ENCODE results near the gene MEIS2. TPM values are rescaled to one million over a fixed set of nuclear protein-coding genes. Genes with fewer than 3 reads are reported as not detected.

The MEIS2 gene
- total RNA-seq, 1 donor from 2014 or later, result 6.6 TPM

DNA sequence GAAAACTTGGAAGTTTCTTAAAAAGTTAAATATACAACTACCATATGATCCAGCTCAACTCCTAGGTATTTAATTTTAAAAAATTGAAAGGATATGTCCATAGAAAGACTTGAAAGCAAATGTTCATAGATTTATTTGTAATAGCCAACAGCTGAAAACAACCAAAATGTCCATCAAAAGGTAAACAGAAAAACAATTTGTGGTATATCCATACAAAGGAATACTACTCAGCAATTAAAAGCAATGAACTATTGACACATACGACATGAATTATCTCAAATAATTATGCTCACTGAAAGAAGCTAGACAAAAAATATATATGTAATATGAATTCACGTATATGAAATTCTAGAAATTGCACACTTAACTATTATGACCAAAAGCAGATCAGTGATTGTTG, 249.5 kb downstream of the MEIS2 start:
- no peak for FAIRE-seq
- Histone ChIP-seq H3K27me3 (ENCODE audit: control insufficient read depth, insufficient read depth, low read length) (no peaks in the 10 kb centered on the region), H3K36me3 (ENCODE audit: control insufficient read depth, insufficient read depth, low read length) (no peaks in the 10 kb centered on the region), H3K4me3 (ENCODE audit: low read depth, low read length) (no peak overlapping the region)
- no peak for DNase-seq (ENCODE audit: low read depth)
- TF ChIP-seq, protein P1, sequence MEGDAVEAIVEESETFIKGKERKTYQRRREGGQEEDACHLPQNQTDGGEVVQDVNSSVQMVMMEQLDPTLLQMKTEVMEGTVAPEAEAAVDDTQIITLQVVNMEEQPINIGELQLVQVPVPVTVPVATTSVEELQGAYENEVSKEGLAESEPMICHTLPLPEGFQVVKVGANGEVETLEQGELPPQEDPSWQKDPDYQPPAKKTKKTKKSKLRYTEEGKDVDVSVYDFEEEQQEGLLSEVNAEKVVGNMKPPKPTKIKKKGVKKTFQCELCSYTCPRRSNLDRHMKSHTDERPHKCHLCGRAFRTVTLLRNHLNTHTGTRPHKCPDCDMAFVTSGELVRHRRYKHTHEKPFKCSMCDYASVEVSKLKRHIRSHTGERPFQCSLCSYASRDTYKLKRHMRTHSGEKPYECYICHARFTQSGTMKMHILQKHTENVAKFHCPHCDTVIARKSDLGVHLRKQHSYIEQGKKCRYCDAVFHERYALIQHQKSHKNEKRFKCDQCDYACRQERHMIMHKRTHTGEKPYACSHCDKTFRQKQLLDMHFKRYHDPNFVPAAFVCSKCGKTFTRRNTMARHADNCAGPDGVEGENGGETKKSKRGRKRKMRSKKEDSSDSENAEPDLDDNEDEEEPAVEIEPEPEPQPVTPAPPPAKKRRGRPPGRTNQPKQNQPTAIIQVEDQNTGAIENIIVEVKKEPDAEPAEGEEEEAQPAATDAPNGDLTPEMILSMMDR (IDR thresholded peaks at IDR 0.05; ENCODE audit: insufficient read depth, low read length, severe bottlenecking), result no peak

DNA sequence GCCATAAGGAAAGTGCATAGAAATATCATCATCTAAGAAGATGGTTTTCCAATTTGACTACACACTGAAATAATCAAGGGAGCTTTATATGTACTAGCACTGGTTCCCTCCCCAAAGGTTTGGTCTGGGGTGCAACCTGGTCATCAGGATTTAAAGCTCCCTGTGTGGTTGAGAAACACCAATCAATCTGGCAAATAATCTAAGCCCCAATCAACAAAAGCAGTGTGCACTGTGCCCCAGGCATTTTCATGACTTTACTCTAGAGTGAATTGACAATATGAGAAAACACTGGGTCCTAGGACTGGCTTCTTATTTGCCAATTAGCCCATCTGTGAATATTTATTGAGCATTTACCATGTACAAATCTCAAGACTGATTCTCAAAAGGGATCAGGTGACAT, 255.1 kb downstream of the MEIS2 start:
- Histone ChIP-seq H3K27me3 (ENCODE audit: control insufficient read depth, insufficient read depth, low read length) (peaks cover 4% of the 10 kb centered on the region), H3K36me3 (ENCODE audit: control insufficient read depth, insufficient read depth, low read length) (no peaks in the 10 kb centered on the region), H3K4me3 (ENCODE audit: low read depth, low read length) (no peak overlapping the region)
- DNase-seq (ENCODE audit: low read depth) (no peak), FAIRE-seq (no peak)
- TF ChIP-seq, protein P1 (IDR thresholded peaks at IDR 0.05; ENCODE audit: insufficient read depth, low read length, severe bottlenecking), result no peak

DNA sequence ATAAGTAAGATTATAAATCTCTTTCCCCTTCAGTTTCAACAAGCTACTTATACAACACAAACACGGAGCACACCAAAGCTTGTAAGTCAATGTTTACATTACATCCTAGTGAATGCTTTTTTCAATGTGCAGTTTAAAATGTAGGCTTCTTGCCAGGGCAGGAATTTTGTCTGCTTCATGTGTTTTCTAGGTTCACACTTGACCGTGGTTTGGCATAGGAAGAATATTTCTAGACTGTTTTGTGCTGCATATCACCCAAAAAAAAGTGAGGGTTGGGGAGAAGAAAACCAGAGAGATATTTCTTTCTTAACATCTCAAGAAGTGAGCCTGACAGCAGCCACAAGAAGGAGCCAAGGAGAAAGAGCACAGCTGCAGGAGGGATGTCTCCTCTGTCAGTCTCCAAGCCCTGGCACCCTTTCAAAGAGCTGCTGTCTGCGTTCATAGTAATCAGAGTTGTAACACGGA, 255.8 kb downstream of the MEIS2 start:
- Histone ChIP-seq H3K36me3 (ENCODE audit: control insufficient read depth, insufficient read depth, low read length) (no peaks in the 10 kb centered on the region), H3K4me3 (ENCODE audit: low read depth, low read length) (no peak overlapping the region), H3K27me3 (ENCODE audit: control insufficient read depth, insufficient read depth, low read length) (peaks cover 4% of the 10 kb centered on the region)
- TF ChIP-seq, protein P1 (IDR thresholded peaks at IDR 0.05; ENCODE audit: insufficient read depth, low read length, severe bottlenecking), result no peak
- FAIRE-seq (no peak), DNase-seq (ENCODE audit: low read depth) (no peak)

DNA sequence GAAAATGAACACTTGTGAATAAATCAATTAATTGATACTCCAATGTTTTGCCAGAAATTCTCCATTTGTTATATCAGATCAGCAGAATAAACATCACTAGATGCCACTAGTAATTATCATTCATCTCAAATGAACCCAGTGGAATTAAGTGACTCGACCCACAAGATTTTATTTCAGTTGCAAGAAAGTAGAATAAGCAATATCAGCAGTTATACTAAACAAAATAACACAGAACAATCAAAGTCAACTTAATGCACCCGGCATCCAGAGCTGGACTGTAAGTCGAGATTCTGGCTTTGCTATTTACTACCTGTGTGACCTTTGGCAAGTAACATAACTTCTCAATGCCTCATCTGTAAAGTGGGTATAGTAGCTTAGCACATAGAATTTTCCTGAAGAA, 256.5 kb downstream of the MEIS2 start:
- no peak overlapping the region for H3K4me3 ChIP-seq (ENCODE audit: low read depth, low read length)
- FAIRE-seq (no peak), DNase-seq (ENCODE audit: low read depth) (no peak)
- H3K27me3 ChIP-seq (ENCODE audit: control insufficient read depth, insufficient read depth, low read length), result peaks cover 4% of the 10 kb centered on the region
- TF ChIP-seq, protein P1 (IDR thresholded peaks at IDR 0.05; ENCODE audit: insufficient read depth, low read length, severe bottlenecking), result no peak
- H3K36me3 ChIP-seq (ENCODE audit: control insufficient read depth, insufficient read depth, low read length), result no peaks in the 10 kb centered on the region

DNA sequence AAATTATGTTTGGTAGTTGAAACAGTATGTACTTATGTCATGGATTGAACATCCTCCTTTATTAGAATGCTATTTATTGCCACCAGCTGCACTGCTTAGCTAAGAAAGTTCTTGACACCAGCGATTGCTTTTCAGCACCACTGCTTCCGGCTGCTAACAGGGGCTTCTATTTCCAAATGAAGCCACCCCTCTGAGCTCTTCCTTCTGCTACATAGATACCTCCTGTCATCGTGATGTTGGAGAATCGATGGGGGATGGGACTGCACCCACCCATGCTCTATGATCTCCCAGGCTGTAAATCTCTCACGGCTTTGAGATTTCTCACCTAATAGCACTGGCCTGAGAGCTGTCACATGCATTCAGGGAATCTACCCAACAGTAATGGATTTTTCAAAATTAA, 259.2 kb downstream of the MEIS2 start:
- Histone ChIP-seq H3K4me3 (ENCODE audit: low read depth, low read length) (no peak overlapping the region), H3K36me3 (ENCODE audit: control insufficient read depth, insufficient read depth, low read length) (no peaks in the 10 kb centered on the region), H3K27me3 (ENCODE audit: control insufficient read depth, insufficient read depth, low read length) (peaks cover 6% of the 10 kb centered on the region)
- DNase-seq (ENCODE audit: low read depth) (no peak), FAIRE-seq (no peak)
- TF ChIP-seq, protein P1 (IDR thresholded peaks at IDR 0.05; ENCODE audit: insufficient read depth, low read length, severe bottlenecking), result no peak

All from bronchial epithelial cell (primary cell).